CD14-positive monocyte (primary cell): ENCODE data around the gene ACE. TPM values are rescaled to one million over a fixed set of nuclear protein-coding genes. Genes with fewer than 3 reads are reported as not detected.

Experiments
- DNase-seq, 3 donors: peaks; one replicate each; pipeline ENCODE4 v3.0.0-alpha.2; 2011 to 2022
- H2AFZ ChIP-seq: 2 replicates; pipeline ENCODE4 v1.6.0; 2012; ENCODE audit warnings: mild to moderate bottlenecking, low read depth, low read length, inconsistent platforms; ENCODE audit not compliant: insufficient read depth, poor library complexity, severe bottlenecking
- H3K27ac ChIP-seq, 2 donors: 1 replicate in 1 of 2; 2 replicates in 1 of 2; pipeline ENCODE4 v1.5.1; 2012 to 2013; ENCODE audit warnings: low read length in 2 of 2, control low read depth in 1 of 2, inconsistent platforms in 1 of 2, low read depth in 1 of 2, mild to moderate bottlenecking in 1 of 2
- H3K27me3 ChIP-seq, 2 donors: one replicate each; pipeline versions ENCODE4 v1.6.0 to v1.6.1; 2011 to 2013; ENCODE audit warnings: low read length in 2 of 2; ENCODE audit not compliant: control insufficient read depth in 2 of 2, insufficient read depth in 2 of 2
- H3K36me3 ChIP-seq, 2 donors: replicated peaks in 1 of 2; 1 replicate in 1 of 2; 2 replicates in 1 of 2; pipeline versions ENCODE4 v1.5.1 to v1.6.1; 2012 to 2013; ENCODE audit warnings: low read length in 2 of 2, control low read depth in 1 of 2, inconsistent platforms in 1 of 2, mild to moderate bottlenecking in 1 of 2; ENCODE audit not compliant: insufficient read depth in 2 of 2, control insufficient read depth in 1 of 2
- H3K4me1 ChIP-seq, 2 donors: 1 replicate in 1 of 2; 2 replicates in 1 of 2; pipeline versions ENCODE4 v1.5.1 to v1.6.1; 2012 to 2013; ENCODE audit warnings: low read length in 2 of 2, control low read depth in 1 of 2, inconsistent platforms in 1 of 2, mild to moderate bottlenecking in 1 of 2, moderate library complexity in 1 of 2; ENCODE audit not compliant: insufficient read depth in 2 of 2, control insufficient read depth in 1 of 2
- H3K4me2 ChIP-seq: replicated peaks from 2 replicates; pipeline ENCODE3; 2012; ENCODE audit warnings: low read length, moderate library complexity, mild to moderate bottlenecking; ENCODE audit not compliant: poor library complexity, severe bottlenecking; ENCODE audit errors: extremely low read depth
- H3K4me3 ChIP-seq, 3 experiments: fragments of 200-600 bp in 1 of 3; sonication (generic) in 1 of 3; replicated peaks in 1 of 3; 1 replicate in 2 of 3; 2 replicates in 1 of 3; pipeline ENCODE4 v1.5.1; 2011 to 2013; ENCODE audit warnings: low read length in 3 of 3, mild to moderate bottlenecking in 3 of 3, control low read depth in 2 of 3, low read depth in 2 of 3, inconsistent platforms in 1 of 3, moderate library complexity in 1 of 3
- H3K79me2 ChIP-seq: 2 replicates; pipeline ENCODE4 v1.6.0; 2012; ENCODE audit warnings: mild to moderate bottlenecking, control low read depth, inconsistent platforms, low read length, moderate library complexity; ENCODE audit not compliant: insufficient read depth
- H3K9ac ChIP-seq: 2 replicates; pipeline ENCODE4 v1.6.0; 2017; ENCODE audit warnings: low read length, mild to moderate bottlenecking; ENCODE audit not compliant: insufficient read depth, poor library complexity, severe bottlenecking
- H3K9me3 ChIP-seq, 2 donors: replicated peaks in 1 of 2; 1 replicate in 1 of 2; 2 replicates in 1 of 2; pipeline versions ENCODE4 v1.5.1 to v1.6.1; 2012 to 2013; ENCODE audit warnings: low read length in 2 of 2, control low read depth in 1 of 2; ENCODE audit not compliant: control insufficient read depth in 1 of 2, insufficient read depth in 1 of 2
- H4K20me1 ChIP-seq: 2 replicates; pipeline ENCODE4 v1.6.0; 2012; ENCODE audit warnings: mild to moderate bottlenecking, low read length, control low read depth, moderate library complexity; ENCODE audit not compliant: insufficient read depth
- H3K27ac Mint-ChIP-seq, 7 donors: one replicate each; pipeline ENCODE4 v1.8.0; 2020; ENCODE audit warnings: mild to moderate bottlenecking in 7 of 7, mixed read lengths in 7 of 7, moderate library complexity in 6 of 7, inconsistent platforms in 2 of 7
- H3K27me3 Mint-ChIP-seq, 3 donors: one replicate each; pipeline ENCODE4 v1.8.0; 2021 to 2022; ENCODE audit warnings: low read depth in 3 of 3, mild to moderate bottlenecking in 3 of 3, mixed read lengths in 3 of 3, moderate library complexity in 3 of 3, inconsistent platforms in 1 of 3
- H3K36me3 Mint-ChIP-seq, 2 donors: one replicate each; pipeline ENCODE4 v1.8.0; 2020; ENCODE audit warnings: mixed read lengths in 2 of 2, inconsistent platforms in 1 of 2, mild to moderate bottlenecking in 1 of 2
- H3K4me1 Mint-ChIP-seq: one replicate; pipeline ENCODE4 v1.8.0; 2020; ENCODE audit warnings: mild to moderate bottlenecking, mixed read lengths
- H3K4me3 Mint-ChIP-seq, 2 donors: one replicate each; pipeline ENCODE4 v1.8.0; 2020; ENCODE audit warnings: mild to moderate bottlenecking in 2 of 2, mixed read lengths in 2 of 2, moderate library complexity in 1 of 2
- H3K9me3 Mint-ChIP-seq, 7 donors: one replicate each; pipeline ENCODE4 v1.8.0; 2020 to 2022; ENCODE audit warnings: mixed read lengths in 7 of 7, mild to moderate bottlenecking in 6 of 7, moderate library complexity in 6 of 7, inconsistent platforms in 2 of 7
- CTCF ChIP-seq: fragments of 200-600 bp; IDR thresholded peaks from one replicate; pipeline ENCODE4 v1.8.0; 2022; ENCODE audit warnings: antibody characterized with exemption, mild to moderate bottlenecking
- WGBS: methylation state at CpG from one replicate; pipeline ENCODE4 v1.1.5; 2013; ENCODE audit warnings: missing lambda C conversion rate; ENCODE audit not compliant: insufficient coverage; 5-methylcytosine and 5-hydroxymethylcytosine counted together
- intact Hi-C, 2 donors: fragments of 100-400 bp; cut with micrococcal nuclease; formaldehyde crosslinking; loops; one replicate each; pipeline versions ENCODE4 v1.15.0 to v1.15.1; 2023
- polyA plus RNA-seq, 3 donors: library from polyadenylated mRNA; depleted of rRNA in 1 of 3; unstranded in 2 of 3; stranded (reverse) in 1 of 3; fragments of 300-500 nt in 2 of 3; fragments of >200 nt in 1 of 3; fragmentation: Illumina TruSeq in 2 of 3; gene quantifications; 1 replicate in 2 of 3; 2 replicates in 1 of 3; pipeline ENCODE4 v1.2.3, GENCODE V29; 2012 to 2021

Gene ACE
- polyA plus RNA-seq, 3 donors: 0.55 TPM; not detected in 2

- no peak overlapping the region for H2AFZ ChIP-seq
- no peaks in the 10 kb centered on the region for H3K27me3 ChIP-seq
- H3K36me3 ChIP-seq: no peaks in the 10 kb centered on the region
- H4K20me1 ChIP-seq: no peaks in the 10 kb centered on the region
- peaks cover 47 to 59% of the 10 kb centered on the region in 2 donors for H3K4me1 ChIP-seq
- H3K36me3 Mint-ChIP-seq: peaks cover 0 to 2% of the 10 kb centered on the region in 2 donors
- no peak for TF ChIP-seq CTCF
- H3K27me3 Mint-ChIP-seq: peaks cover 9 to 16% (median 14%) of the 10 kb centered on the region in 3 donors
- no peaks in the 10 kb centered on the region for H3K9me3 ChIP-seq
- H3K4me3 ChIP-seq: no peak overlapping the region
- intact Hi-C loops: loop anchor here in 1 of 2 donors (10.0 kb wide), 1 partner anchor 102 kb away; no protein-coding TSS in a partner anchor
- H3K4me3 Mint-ChIP-seq: no peak overlapping the region
- peaks cover 0 to 3% (median 0%) of the 10 kb centered on the region in 7 donors for H3K9me3 Mint-ChIP-seq
- DNase-seq: no peak
- no peak overlapping the region for H3K27ac ChIP-seq
- H3K79me2 ChIP-seq: no peaks in the 10 kb centered on the region
- no peak overlapping the region for H3K4me2 ChIP-seq
- no peak overlapping the region for H3K9ac ChIP-seq
- peaks cover 44% of the 10 kb centered on the region for H3K4me1 Mint-ChIP-seq
- peak overlapping the region in 1 of 7 donors; percentile 19 for H3K27ac Mint-ChIP-seq
- 96% methylated on average over 4 of the region's 6 CpGs for WGBS
Observed at GRCh38 chr17:63443053-63443452, 33.8 kb upstream of the ACE start.

GRCh38 chr17:63444457-63444856 lies 32.4 kb upstream of the ACE start:
- Histone ChIP-seq H3K9me3 (no peaks in the 10 kb centered on the region), H3K27ac (no peak overlapping the region), H3K9ac (no peak overlapping the region), H3K4me2 (no peak overlapping the region), H3K27me3 (no peaks in the 10 kb centered on the region), H2AFZ (no peak overlapping the region), H3K4me3 (no peak overlapping the region), H3K79me2 (no peaks in the 10 kb centered on the region), H3K4me1 (peaks cover 34 to 46% of the 10 kb centered on the region in 2 donors), H4K20me1 (no peaks in the 10 kb centered on the region), H3K36me3 (no peaks in the 10 kb centered on the region)
- Mint-ChIP-seq H3K9me3 (peaks cover 0 to 3% (median 0%) of the 10 kb centered on the region in 7 donors), H3K36me3 (peaks cover 3% of the 10 kb centered on the region in 2 donors), H3K4me3 (no peak overlapping the region), H3K27ac (no peak overlapping the region), H3K4me1 (peaks cover 35% of the 10 kb centered on the region), H3K27me3 (peaks cover 12 to 22% (median 17%) of the 10 kb centered on the region in 3 donors)
- 88% methylated on average over 1 of the region's 3 CpGs for WGBS
- no peak for TF ChIP-seq CTCF
- intact Hi-C loops: loop anchor here in 1 of 2 donors (10.0 kb wide), 1 partner anchor 100 kb away; no protein-coding TSS in a partner anchor
- no peak for DNase-seq
